ENCODE results near the gene FUZ.

FUZ gene

DNA sequence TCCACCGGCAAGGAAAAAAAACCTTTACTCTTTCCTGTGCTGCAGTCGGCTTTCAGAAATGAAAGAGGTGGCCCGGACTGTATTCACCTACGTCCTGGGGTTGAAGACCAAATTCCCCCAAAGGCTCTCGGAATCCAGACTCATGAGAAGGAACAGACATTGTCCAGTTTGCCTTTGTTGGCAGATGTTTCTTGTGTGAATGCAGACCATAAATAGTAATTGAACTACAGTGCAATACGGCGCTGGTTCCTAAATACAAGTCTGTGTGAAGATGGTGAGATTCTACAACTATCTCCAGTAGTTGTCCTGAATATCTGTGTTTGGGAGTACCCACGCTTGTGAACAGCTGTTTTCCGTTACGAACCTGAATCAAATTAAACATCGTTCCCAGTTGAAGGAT is 26.6 kb upstream of the FUZ start:
- Histone ChIP-seq H3K79me2 (ENCODE audit: control insufficient read depth, low read length) (no peaks in the 10 kb centered on the region; the same call in 1 of the 2 replicates), H3K4me3 (ENCODE audit: low read length) (no peak overlapping the region), H3F3A (ENCODE audit: control insufficient read depth, insufficient read depth) (peaks cover 21% of the 10 kb centered on the region), H3K4me1 (ENCODE audit: control insufficient read depth, low read length) (peaks cover 31% of the 10 kb centered on the region), H3K36me3 (ENCODE audit: control insufficient read depth, low read length) (peaks cover 65% of the 10 kb centered on the region), H3K9me3 (ENCODE audit: control insufficient read depth, insufficient read depth, low read length) (no peaks in the 10 kb centered on the region), H3K27ac (ENCODE audit: low read depth, low read length) (no peak overlapping the region), H4K20me1 (ENCODE audit: control insufficient read depth, insufficient read depth, low read depth, low read length) (0 out of 2 replicates have a peak, but pooled peaks cover 2% of the 10 kb centered on the region), H3K9me2 (replicated peaks; ENCODE audit: control insufficient read depth, low read length) (no peaks in the 10 kb centered on the region), H3K27me3 (ENCODE audit: control insufficient read depth, low read length) (no peaks in the 10 kb centered on the region), H3K4me2 (ENCODE audit: low read length) (no peak overlapping the region)
- TF ChIP-seq CTCF (IDR thresholded peaks at IDR 0.05; ENCODE audit: low read depth, low read length, poor library complexity, severe bottlenecking) = no peak

DNA sequence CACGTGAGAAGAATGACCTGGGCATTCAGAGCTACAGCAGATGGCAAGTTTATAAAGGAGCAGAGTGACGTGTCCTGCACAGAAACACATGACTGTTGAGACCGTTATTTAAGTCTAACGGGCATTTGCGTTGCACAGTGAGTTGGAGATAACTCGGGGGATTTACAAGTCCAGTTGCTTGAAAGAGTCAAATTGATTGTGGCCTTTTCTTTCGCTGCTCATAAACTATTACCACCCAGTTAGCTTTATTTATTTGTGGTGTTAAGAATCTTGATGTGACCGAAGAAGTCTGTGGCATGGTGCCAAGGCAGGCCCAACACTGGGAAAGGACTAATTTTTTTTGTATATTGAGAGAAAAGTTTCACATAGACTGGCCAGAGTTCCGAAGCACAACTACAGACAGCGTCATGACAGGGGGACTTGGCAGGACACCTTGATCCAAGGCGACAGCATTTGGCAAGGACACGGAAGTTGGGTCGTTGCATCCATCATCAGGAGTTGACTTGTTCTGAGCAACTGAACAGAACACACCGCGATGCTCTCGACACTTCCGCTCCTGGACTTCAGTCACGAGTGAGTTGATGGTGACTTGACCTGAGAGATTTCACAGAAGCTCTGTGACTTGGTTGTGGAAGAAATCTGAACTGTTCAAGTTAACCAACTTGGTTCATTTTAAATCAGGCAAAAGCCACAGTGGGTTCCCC is 25.9 kb upstream of the FUZ start:
- H3K9me3 ChIP-seq (ENCODE audit: control insufficient read depth, insufficient read depth, low read length) = no peaks in the 10 kb centered on the region

GRCh38 chr19:49837425-49837824 is 24.3 kb upstream of the FUZ start:
- 0 out of 2 replicates have a peak, but pooled peaks cover 2% of the 10 kb centered on the region for H4K20me1 ChIP-seq (ENCODE audit: control insufficient read depth, insufficient read depth, low read depth, low read length)
- no peak overlapping the region for H3K4me3 ChIP-seq (ENCODE audit: low read length)
- H3K9me3 ChIP-seq (ENCODE audit: control insufficient read depth, insufficient read depth, low read length) = no peaks in the 10 kb centered on the region
- no peak overlapping the region for H3K4me2 ChIP-seq (ENCODE audit: low read length)
- no peak overlapping the region for H3K27ac ChIP-seq (ENCODE audit: low read depth, low read length)
- H3K4me1 ChIP-seq (ENCODE audit: control insufficient read depth, low read length) = peaks cover 8% of the 10 kb centered on the region
- peaks cover 83% of the 10 kb centered on the region for H3K36me3 ChIP-seq (ENCODE audit: control insufficient read depth, low read length)
- no peaks in the 10 kb centered on the region; the same call in 1 of the 2 replicates for H3K79me2 ChIP-seq (ENCODE audit: control insufficient read depth, low read length)
- H3F3A ChIP-seq (ENCODE audit: control insufficient read depth, insufficient read depth) = peaks cover 11% of the 10 kb centered on the region
- no peaks in the 10 kb centered on the region for H3K27me3 ChIP-seq (ENCODE audit: control insufficient read depth, low read length)
- no peaks in the 10 kb centered on the region for H3K9me2 ChIP-seq (replicated peaks; ENCODE audit: control insufficient read depth, low read length)
- no peak for TF ChIP-seq CTCF (IDR thresholded peaks at IDR 0.05; ENCODE audit: low read depth, low read length, poor library complexity, severe bottlenecking)
- no peak for TF ChIP-seq EZH2phosphoT487 (IDR thresholded peaks at IDR 0.05; ENCODE audit: borderline replicate concordance, low read length)

More for the DNA sequence above, 25.9 kb upstream of the FUZ start:
- no peaks in the 10 kb centered on the region; the same call in 1 of the 2 replicates for H3K79me2 ChIP-seq (ENCODE audit: control insufficient read depth, low read length)
- H3F3A ChIP-seq (ENCODE audit: control insufficient read depth, insufficient read depth) = peaks cover 20% of the 10 kb centered on the region
- no peak overlapping the region for H3K4me2 ChIP-seq (ENCODE audit: low read length)
- no peaks in the 10 kb centered on the region for H3K27me3 ChIP-seq (ENCODE audit: control insufficient read depth, low read length)
- 0 out of 2 replicates have a peak, but pooled peaks cover 2% of the 10 kb centered on the region for H4K20me1 ChIP-seq (ENCODE audit: control insufficient read depth, insufficient read depth, low read depth, low read length)
- peaks cover 24% of the 10 kb centered on the region for H3K4me1 ChIP-seq (ENCODE audit: control insufficient read depth, low read length)
- TF ChIP-seq CTCF (IDR thresholded peaks at IDR 0.05; ENCODE audit: low read depth, low read length, poor library complexity, severe bottlenecking) (no peak), EZH2phosphoT487 (IDR thresholded peaks at IDR 0.05; ENCODE audit: borderline replicate concordance, low read length) (no peak)
- no peak overlapping the region for H3K4me3 ChIP-seq (ENCODE audit: low read length)
- no peak overlapping the region for H3K27ac ChIP-seq (ENCODE audit: low read depth, low read length)
- no peaks in the 10 kb centered on the region for H3K9me2 ChIP-seq (replicated peaks; ENCODE audit: control insufficient read depth, low read length)
- peaks cover 72% of the 10 kb centered on the region for H3K36me3 ChIP-seq (ENCODE audit: control insufficient read depth, low read length)

Measured in DOHH2 (cell line).